GM20000 (cell line): ENCODE data around the gene CEP57.

Source experiments
- DNase-seq: peaks from one replicate; pipeline ENCODE4 v3.0.0; 2012; ENCODE audit warnings: low spot score
- TF ChIP-seq, protein P1 (sequence below): IDR thresholded peaks from 2 replicates; pipeline ENCODE4 v1.5.1; 2012; ENCODE audit warnings: mild to moderate bottlenecking, control low read depth; ENCODE audit errors: extremely low read depth, missing control alignments

CEP57 gene

DNA sequence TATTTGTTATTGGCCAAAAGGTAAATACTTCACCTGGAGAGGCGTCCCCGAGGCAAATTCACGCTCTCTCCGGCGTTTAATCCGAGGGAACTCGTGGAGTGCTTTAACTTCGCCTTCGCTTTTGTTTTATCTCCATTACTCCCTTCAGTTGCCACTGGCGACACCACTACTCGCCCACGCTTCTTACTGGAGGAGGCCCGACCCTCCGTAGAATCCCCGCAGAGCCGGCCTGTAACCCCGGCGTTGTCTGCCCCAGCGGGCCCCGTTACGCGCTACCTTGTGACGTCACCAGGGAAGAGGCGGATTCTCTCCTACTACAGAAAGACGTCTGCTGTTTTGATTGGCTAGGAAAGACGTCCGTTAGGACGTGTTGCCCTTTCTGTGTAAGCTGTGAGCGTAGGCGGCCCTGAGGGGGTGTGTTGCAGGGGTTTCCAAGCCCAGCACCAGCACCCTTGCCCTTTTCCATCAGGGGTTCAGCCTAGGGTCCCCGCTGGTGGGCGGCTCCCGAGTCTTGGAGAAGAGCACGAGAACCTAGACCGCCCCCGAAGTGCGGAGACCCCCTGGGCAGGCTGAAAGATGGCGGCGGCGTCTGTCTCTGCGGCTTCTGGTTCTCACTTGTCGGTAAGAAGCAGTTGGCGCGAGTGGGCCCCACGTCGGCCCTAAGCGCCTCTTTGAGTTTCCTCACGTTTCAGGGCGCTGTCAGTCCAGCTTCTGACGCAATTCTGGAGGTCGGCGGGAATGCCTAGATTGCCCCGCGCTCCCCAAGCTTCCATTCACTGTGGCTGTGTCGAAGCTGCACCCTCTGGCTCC, at the start of gene CEP57:
TSS of gene CEP57 (plus strand) at position 376 of the 810 bp plus-strand sequence. CDS start at position 577, 201 bp downstream.
- TF ChIP-seq, protein P1, sequence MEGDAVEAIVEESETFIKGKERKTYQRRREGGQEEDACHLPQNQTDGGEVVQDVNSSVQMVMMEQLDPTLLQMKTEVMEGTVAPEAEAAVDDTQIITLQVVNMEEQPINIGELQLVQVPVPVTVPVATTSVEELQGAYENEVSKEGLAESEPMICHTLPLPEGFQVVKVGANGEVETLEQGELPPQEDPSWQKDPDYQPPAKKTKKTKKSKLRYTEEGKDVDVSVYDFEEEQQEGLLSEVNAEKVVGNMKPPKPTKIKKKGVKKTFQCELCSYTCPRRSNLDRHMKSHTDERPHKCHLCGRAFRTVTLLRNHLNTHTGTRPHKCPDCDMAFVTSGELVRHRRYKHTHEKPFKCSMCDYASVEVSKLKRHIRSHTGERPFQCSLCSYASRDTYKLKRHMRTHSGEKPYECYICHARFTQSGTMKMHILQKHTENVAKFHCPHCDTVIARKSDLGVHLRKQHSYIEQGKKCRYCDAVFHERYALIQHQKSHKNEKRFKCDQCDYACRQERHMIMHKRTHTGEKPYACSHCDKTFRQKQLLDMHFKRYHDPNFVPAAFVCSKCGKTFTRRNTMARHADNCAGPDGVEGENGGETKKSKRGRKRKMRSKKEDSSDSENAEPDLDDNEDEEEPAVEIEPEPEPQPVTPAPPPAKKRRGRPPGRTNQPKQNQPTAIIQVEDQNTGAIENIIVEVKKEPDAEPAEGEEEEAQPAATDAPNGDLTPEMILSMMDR: no peak
- DNase-seq: peak; percentile 89

DNA sequence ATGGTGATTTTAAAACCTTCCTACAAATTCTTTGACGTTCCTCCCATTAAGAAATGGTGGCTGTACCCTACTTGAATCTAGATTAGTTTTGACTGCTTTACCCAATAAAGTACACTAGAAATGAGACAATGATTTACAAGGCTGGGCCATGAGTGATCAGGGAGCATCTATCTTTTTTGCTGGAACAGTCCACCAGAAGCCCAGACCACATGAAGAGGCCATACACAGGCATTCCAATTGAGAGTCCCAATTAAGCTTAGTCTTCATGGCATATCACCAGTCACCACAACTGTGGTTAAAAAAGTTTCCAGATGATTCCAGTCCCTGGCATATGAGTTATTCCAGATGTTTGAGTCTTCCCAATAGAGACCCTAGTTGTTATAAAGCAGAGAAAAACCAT, 40.2 kb upstream of the CEP57 start:
- TF ChIP-seq, protein P1: no peak
- DNase-seq: no peak

DNA sequence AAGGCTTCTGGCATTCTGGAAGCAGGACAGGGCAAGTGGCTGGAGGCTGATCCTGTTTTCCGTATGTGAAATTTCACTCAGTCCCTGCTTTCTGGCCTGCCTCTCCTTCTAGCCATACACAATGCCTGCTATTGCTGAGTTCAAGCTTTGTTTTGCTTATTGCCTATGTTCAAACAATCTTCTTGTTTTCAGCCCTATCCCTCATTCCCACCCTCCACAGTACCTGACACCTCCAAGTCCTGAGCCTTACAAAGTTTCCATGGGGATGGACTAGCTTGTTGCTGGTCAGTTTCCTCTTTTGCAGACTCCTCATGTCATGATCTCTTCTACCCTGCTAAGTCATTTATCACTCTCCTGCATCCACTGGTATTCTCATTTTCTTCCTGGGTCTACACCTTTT, 38.8 kb upstream of the CEP57 start:
- DNase-seq: no peak
- TF ChIP-seq, protein P1: no peak

DNA sequence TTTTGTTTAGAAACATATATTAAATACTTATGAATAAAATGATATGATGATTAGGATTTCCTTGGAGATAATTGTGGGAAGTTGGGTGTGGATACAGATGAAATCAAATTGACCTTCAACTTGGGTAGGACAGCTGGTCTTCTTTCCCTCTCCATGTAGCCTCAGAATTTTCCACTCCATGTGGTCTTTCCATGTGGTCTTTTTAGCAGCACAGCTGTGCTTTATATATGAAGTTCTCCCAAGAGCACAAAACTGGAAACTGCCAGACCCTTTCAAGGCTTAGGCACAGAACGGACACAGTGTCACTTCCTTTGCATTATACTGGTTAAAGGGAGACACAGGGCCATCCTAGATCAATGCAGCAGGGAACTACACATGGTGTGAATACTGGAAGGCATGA, 29.4 kb upstream of the CEP57 start:
- TF ChIP-seq, protein P1: no peak
- no peak for DNase-seq

DNA sequence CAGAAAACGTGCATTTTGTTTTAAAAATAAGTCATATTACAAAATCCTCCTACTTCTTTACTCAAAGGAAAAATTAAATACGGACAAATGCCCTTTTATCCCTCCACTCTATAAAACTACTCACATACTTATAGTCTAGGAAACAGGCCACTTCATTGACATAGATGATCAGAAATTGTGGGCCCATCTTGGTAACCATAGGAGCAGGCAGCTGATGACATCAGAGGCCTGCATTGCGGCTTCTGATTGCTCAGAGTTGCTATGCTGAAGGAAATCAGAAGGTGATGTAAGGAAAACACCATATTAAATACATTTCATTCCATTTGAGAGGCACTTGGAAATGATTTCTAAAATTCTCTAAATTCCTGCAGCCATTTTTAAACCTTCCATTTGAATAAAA, 27.8 kb upstream of the CEP57 start:
- TF ChIP-seq, protein P1: no peak

DNA sequence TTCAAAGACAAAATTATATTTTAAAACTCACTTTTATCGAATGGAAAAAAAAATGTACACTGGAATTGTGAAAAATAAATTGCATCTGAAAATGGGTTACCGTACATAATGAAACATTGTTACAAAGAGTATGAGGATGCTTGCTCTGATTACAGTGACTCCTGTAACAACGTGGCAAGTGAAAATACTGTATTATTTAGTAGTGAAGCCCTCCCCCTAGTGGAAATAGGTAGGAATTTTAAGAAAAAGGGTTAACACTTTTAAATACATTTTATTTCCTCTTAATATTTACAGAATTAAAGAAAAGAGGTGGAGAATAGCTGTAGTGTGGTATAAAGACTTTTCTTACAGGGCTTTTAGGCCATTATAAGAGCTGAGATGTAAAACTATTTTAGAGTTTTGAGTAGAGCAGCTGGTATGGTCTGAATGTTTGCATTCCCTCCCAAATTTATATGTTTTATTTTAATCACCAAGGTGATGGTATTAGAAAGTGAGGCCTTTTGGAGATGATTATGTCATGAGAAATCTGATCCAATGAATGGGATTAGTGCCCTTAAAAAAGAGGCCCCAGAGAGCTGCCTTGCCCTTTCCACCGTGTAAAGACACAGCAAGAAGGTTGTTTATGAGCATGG, 25.9 kb upstream of the CEP57 start:
- TF ChIP-seq, protein P1: no peak
- DNase-seq: peak; percentile 51

More for the DNA sequence above, 27.8 kb upstream of the CEP57 start:
- DNase-seq: no peak

DNA sequence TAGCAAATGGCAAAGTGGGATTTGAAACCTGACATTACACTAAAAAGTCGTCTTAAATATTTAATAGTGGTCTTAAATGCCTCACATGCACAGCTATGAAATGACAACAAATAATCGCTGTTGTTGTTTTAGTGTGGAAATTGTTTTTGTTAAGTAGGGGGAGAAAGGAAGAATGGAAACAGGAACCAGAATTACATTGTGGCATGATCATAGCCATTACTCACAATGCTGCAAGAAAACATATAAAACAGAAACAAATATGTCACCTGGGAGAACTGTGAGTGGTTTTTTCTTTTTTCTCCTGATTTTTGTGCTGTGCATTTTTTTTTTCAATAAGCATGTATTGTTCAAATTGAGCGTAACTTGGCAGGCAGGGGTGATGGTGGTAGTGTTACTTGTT, 23.6 kb upstream of the CEP57 start:
- DNase-seq: no peak
- TF ChIP-seq, protein P1: no peak
